CD8-positive, alpha-beta memory T cell (primary cell): Measurements from ENCODE around the gene STAB2. TPM values are rescaled to one million over a fixed set of nuclear protein-coding genes. Genes with fewer than 3 reads are reported as not detected.
"Not testable (repeated sequence)": the region's sequence is repeated elsewhere in the genome, so short reads cannot be mapped to it uniquely, and the experiment has no call there.

Experiments
- CTCF ChIA-PET: fragments of 350-600 bp; sonication (Branson Sonifier 250); formaldehyde crosslinking; loops from one replicate; lab custom pipeline; 2021; ENCODE audit warnings: antibody characterized with exemption; lab: Charles Lee
- POLR2A ChIA-PET: fragments of 350-600 bp; sonication (Branson Sonifier 250); formaldehyde crosslinking; loops from one replicate; lab custom pipeline; 2021; ENCODE audit warnings: antibody characterized with exemption; lab: Charles Lee
- DNase-seq, 5 donors: peaks; one replicate each; pipeline versions ENCODE4 v3.0.0 to v3.0.0-alpha.2; 2020 to 2022; ENCODE audit warnings: mixed read lengths in 1 of 5
- H3K27ac ChIP-seq: one replicate; pipeline ENCODE4 v1.7.0; 2013; ENCODE audit warnings: low read depth, mild to moderate bottlenecking, low read length, moderate library complexity
- H3K27me3 ChIP-seq: 2 replicates; pipeline ENCODE4 v1.7.0; 2013; ENCODE audit warnings: low read length, mild to moderate bottlenecking; ENCODE audit not compliant: insufficient read depth, poor library complexity, severe bottlenecking
- H3K36me3 ChIP-seq: 2 replicates; pipeline ENCODE4 v1.7.0; 2013; ENCODE audit warnings: mild to moderate bottlenecking, low read length, moderate library complexity; ENCODE audit not compliant: insufficient read depth
- H3K4me1 ChIP-seq: 2 replicates; pipeline ENCODE4 v1.7.0; 2013; ENCODE audit warnings: mild to moderate bottlenecking, low read length, moderate library complexity; ENCODE audit not compliant: insufficient read depth
- H3K4me3 ChIP-seq: 2 replicates; pipeline ENCODE4 v1.7.0; 2013; ENCODE audit warnings: mild to moderate bottlenecking, low read length
- H3K9me3 ChIP-seq: 2 replicates; pipeline ENCODE4 v1.7.0; 2013; ENCODE audit warnings: mild to moderate bottlenecking, low read length
- H3K27ac Mint-ChIP-seq, 8 donors: one replicate each; pipeline ENCODE4 v1.8.0; 2020 to 2021; ENCODE audit warnings: mixed read lengths in 8 of 8, mild to moderate bottlenecking in 6 of 8, inconsistent platforms in 3 of 8, moderate library complexity in 3 of 8
- H3K27me3 Mint-ChIP-seq, 2 donors: one replicate each; pipeline ENCODE4 v1.8.0; 2020 to 2021; ENCODE audit warnings: mixed read lengths in 2 of 2, mild to moderate bottlenecking in 1 of 2, moderate library complexity in 1 of 2
- H3K36me3 Mint-ChIP-seq, 3 donors: one replicate each; pipeline ENCODE4 v1.8.0; 2020 to 2021; ENCODE audit warnings: mixed read lengths in 3 of 3, inconsistent platforms in 1 of 3, mild to moderate bottlenecking in 1 of 3
- H3K4me1 Mint-ChIP-seq, 3 donors: one replicate each; pipeline ENCODE4 v1.8.0; 2020 to 2021; ENCODE audit warnings: mixed read lengths in 3 of 3, inconsistent platforms in 1 of 3, mild to moderate bottlenecking in 1 of 3
- H3K4me3 Mint-ChIP-seq, 7 donors: one replicate each; pipeline ENCODE4 v1.8.0; 2020 to 2021; ENCODE audit warnings: mixed read lengths in 7 of 7, mild to moderate bottlenecking in 6 of 7, moderate library complexity in 4 of 7, inconsistent platforms in 2 of 7
- H3K9me3 Mint-ChIP-seq, 5 donors: one replicate each; pipeline ENCODE4 v1.8.0; 2020 to 2022; ENCODE audit warnings: mixed read lengths in 5 of 5, mild to moderate bottlenecking in 3 of 5, moderate library complexity in 2 of 5, inconsistent platforms in 1 of 5
- polyA plus RNA-seq: library from polyadenylated mRNA; unstranded; fragments of 300-500 nt; fragmentation: Illumina TruSeq; gene quantifications from one replicate; pipeline ENCODE4 v1.2.3, GENCODE V29; 2021
- total RNA-seq, 2 experiments: library from RNA; stranded (reverse); gene quantifications; one replicate each; pipeline ENCODE4 v1.2.3, GENCODE V29; 2021

STAB2 gene
- total and polyA plus RNA-seq, 3 experiments from 2014 or later = not detected

- Histone ChIP-seq H3K4me3 (no peak overlapping the region), H3K4me1 (no peaks in the 10 kb centered on the region), H3K36me3 (no peaks in the 10 kb centered on the region), H3K27ac (no peak overlapping the region), H3K27me3 (no peaks in the 10 kb centered on the region), H3K9me3 (no peaks in the 10 kb centered on the region)
- ChIA-PET POLR2A (no interaction called here), CTCF (no interaction called here)
- peaks cover 0 to 16% of the 10 kb centered on the region in 2 donors for H3K27me3 Mint-ChIP-seq
- no peak for DNase-seq
- H3K27ac Mint-ChIP-seq = no peak overlapping the region
- no peak overlapping the region for H3K4me3 Mint-ChIP-seq
- no peaks in the 10 kb centered on the region for H3K36me3 Mint-ChIP-seq
- no peaks in the 10 kb centered on the region for H3K4me1 Mint-ChIP-seq
- peaks cover 0 to 10% (median 3%) of the 10 kb centered on the region in 5 donors for H3K9me3 Mint-ChIP-seq
Observed at GRCh38 chr12:103640831-103641230, 53.8 kb downstream of the STAB2 start.

- no peaks in the 10 kb centered on the region for H3K9me3 ChIP-seq
- Mint-ChIP-seq H3K4me1 (no peaks in the 10 kb centered on the region), H3K27ac (no peak overlapping the region), H3K27me3 (peaks cover 3 to 24% of the 10 kb centered on the region in 2 donors), H3K9me3 (peaks cover 0 to 6% (median 3%) of the 10 kb centered on the region in 5 donors), H3K36me3 (no peaks in the 10 kb centered on the region), H3K4me3 (no peak overlapping the region)
- no peak overlapping the region for H3K4me3 ChIP-seq
- H3K27ac ChIP-seq = no peak overlapping the region
- no peaks in the 10 kb centered on the region for H3K4me1 ChIP-seq
- H3K27me3 ChIP-seq = no peaks in the 10 kb centered on the region
- H3K36me3 ChIP-seq = no peaks in the 10 kb centered on the region
- CTCF ChIA-PET = no interaction called here
- POLR2A ChIA-PET = no interaction called here
- DNase-seq = no peak
Observed at GRCh38 chr12:103642240-103642864, 55.3 kb downstream of the STAB2 start.

- no peaks in the 10 kb centered on the region for H3K9me3 ChIP-seq
- no peak overlapping the region for H3K4me3 ChIP-seq
- ChIA-PET CTCF (no interaction called here), POLR2A (no interaction called here)
- H3K36me3 ChIP-seq = no peaks in the 10 kb centered on the region
- Mint-ChIP-seq H3K4me1 (no peaks in the 10 kb centered on the region), H3K27me3 (peaks cover 8 to 24% of the 10 kb centered on the region in 2 donors), H3K9me3 (peaks cover 0 to 5% (median 0%) of the 10 kb centered on the region in 5 donors), H3K4me3 (no peak overlapping the region), H3K27ac (no peak overlapping the region), H3K36me3 (no peaks in the 10 kb centered on the region)
- no peak for DNase-seq
- no peaks in the 10 kb centered on the region for H3K27me3 ChIP-seq
- H3K4me1 ChIP-seq = no peaks in the 10 kb centered on the region
- H3K27ac ChIP-seq = no peak overlapping the region
Observed at GRCh38 chr12:103645202-103645601, 58.1 kb downstream of the STAB2 start.

GRCh38 chr12:103647267-103647666 is 60.2 kb downstream of the STAB2 start:
- Histone ChIP-seq H3K9me3 (no peaks in the 10 kb centered on the region), H3K36me3 (no peaks in the 10 kb centered on the region), H3K27ac (no peak overlapping the region), H3K4me3 (no peak overlapping the region), H3K27me3 (no peaks in the 10 kb centered on the region), H3K4me1 (no peaks in the 10 kb centered on the region)
- Mint-ChIP-seq H3K4me3 (no peak overlapping the region), H3K27me3 (peaks cover 12 to 16% of the 10 kb centered on the region in 2 donors), H3K36me3 (no peaks in the 10 kb centered on the region), H3K27ac (no peak overlapping the region), H3K9me3 (peaks cover 0 to 3% (median 0%) of the 10 kb centered on the region in 5 donors), H3K4me1 (no peaks in the 10 kb centered on the region)
- DNase-seq = no peak
- ChIA-PET POLR2A (no interaction called here), CTCF (no interaction called here)

- Mint-ChIP-seq H3K4me1 (no peaks in the 10 kb centered on the region), H3K36me3 (no peaks in the 10 kb centered on the region), H3K9me3 (peaks cover 0 to 6% (median 0%) of the 10 kb centered on the region in 5 donors), H3K27ac (no peak overlapping the region), H3K27me3 (peaks cover 15 to 17% of the 10 kb centered on the region in 2 donors), H3K4me3 (no peak overlapping the region)
- Histone ChIP-seq H3K4me1 (no peaks in the 10 kb centered on the region), H3K27me3 (no peaks in the 10 kb centered on the region), H3K4me3 (no peak overlapping the region), H3K27ac (no peak overlapping the region), H3K9me3 (no peaks in the 10 kb centered on the region), H3K36me3 (no peaks in the 10 kb centered on the region)
- no peak for DNase-seq
- ChIA-PET POLR2A (no interaction called here), CTCF (no interaction called here)
Observed at GRCh38 chr12:103652808-103653207, 65.7 kb downstream of the STAB2 start.

- H3K4me3 ChIP-seq, POLR2A ChIA-PET, H3K36me3 ChIP-seq, H3K4me3 Mint-ChIP-seq, CTCF ChIA-PET, H3K4me1 ChIP-seq, H3K4me1 Mint-ChIP-seq, DNase-seq, H3K9me3 ChIP-seq, H3K27ac Mint-ChIP-seq, H3K36me3 Mint-ChIP-seq, H3K27me3 ChIP-seq, H3K27ac ChIP-seq, H3K9me3 Mint-ChIP-seq: not testable (repeated sequence)
- H3K27me3 Mint-ChIP-seq = peaks cover 13 to 14% of the 10 kb centered on the region in 2 donors
Observed at GRCh38 chr12:103653568-103654173, 66.6 kb downstream of the STAB2 start.

- H3K27me3 Mint-ChIP-seq = peaks cover 11 to 14% of the 10 kb centered on the region in 2 donors
- Histone ChIP-seq H3K9me3 (no peaks in the 10 kb centered on the region), H3K27me3 (no peaks in the 10 kb centered on the region), H3K4me1 (peaks cover 4% of the 10 kb centered on the region), H3K27ac (no peak overlapping the region), H3K4me3 (no peak overlapping the region), H3K36me3 (no peaks in the 10 kb centered on the region)
- peaks cover 0 to 6% (median 0%) of the 10 kb centered on the region in 5 donors for H3K9me3 Mint-ChIP-seq
- no peak overlapping the region for H3K4me3 Mint-ChIP-seq
- CTCF ChIA-PET = no interaction called here
- no peak overlapping the region for H3K27ac Mint-ChIP-seq
- POLR2A ChIA-PET = no interaction called here
- H3K36me3 Mint-ChIP-seq = no peaks in the 10 kb centered on the region
- peaks cover 0 to 4% (median 0%) of the 10 kb centered on the region in 3 donors for H3K4me1 Mint-ChIP-seq
- DNase-seq = no peak
Observed at GRCh38 chr12:103654816-103655215, 67.7 kb downstream of the STAB2 start.

GRCh38 chr12:103656291-103656690 is 69.2 kb downstream of the STAB2 start:
- peaks cover 0 to 4% (median 0%) of the 10 kb centered on the region in 3 donors for H3K4me1 Mint-ChIP-seq
- H3K9me3 Mint-ChIP-seq = peaks cover 0 to 6% (median 0%) of the 10 kb centered on the region in 5 donors
- ChIA-PET POLR2A (no interaction called here), CTCF (no interaction called here)
- H3K4me1 ChIP-seq = peaks cover 4% of the 10 kb centered on the region
- no peak overlapping the region for H3K27ac ChIP-seq
- H3K36me3 ChIP-seq = no peaks in the 10 kb centered on the region
- no peak overlapping the region for H3K4me3 Mint-ChIP-seq
- H3K4me3 ChIP-seq = no peak overlapping the region
- no peaks in the 10 kb centered on the region for H3K9me3 ChIP-seq
- no peak for DNase-seq
- no peaks in the 10 kb centered on the region for H3K27me3 ChIP-seq
- H3K36me3 Mint-ChIP-seq = peaks cover 0 to 2% (median 0%) of the 10 kb centered on the region in 3 donors
- H3K27me3 Mint-ChIP-seq = peaks cover 14% of the 10 kb centered on the region in 2 donors
- no peak overlapping the region for H3K27ac Mint-ChIP-seq
